ENCODE results near the gene ZNF574.
"Not testable (repeated sequence)": the region's sequence is repeated elsewhere in the genome, so short reads cannot be mapped to it uniquely, and the experiment has no call there.

Gene ZNF574

DNA sequence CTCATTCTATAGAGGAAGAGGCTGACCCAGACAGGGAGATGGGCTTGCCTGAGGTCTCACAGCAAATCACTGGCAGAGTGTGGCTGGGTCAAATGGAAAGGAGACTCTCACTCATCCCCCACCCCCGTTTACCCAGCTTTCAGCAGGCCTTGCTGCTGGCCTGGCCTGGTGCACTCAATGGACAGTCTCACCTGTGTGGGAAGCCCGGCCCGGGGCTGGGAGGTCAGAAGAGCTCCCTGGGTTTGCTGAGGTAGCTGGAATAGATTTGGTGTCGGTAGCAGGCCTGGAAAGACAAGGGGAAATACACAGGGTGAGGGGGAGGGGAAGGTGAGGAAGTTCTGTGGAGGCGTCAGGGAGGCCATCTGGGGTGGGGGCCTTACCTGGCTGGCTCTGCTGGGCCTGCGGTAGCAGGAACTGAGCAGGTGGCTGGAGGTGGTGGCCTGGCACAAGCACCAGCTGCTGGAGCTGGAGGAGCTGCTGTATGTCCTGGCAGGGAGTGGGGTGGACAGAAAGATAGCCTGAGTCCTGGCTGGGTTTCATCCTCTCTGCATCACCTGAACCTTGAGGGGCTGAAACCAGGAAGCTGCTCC is 23.5 kb downstream of the ZNF574 start:
- DNase-seq (ENCODE audit: low read depth): no peak

DNA sequence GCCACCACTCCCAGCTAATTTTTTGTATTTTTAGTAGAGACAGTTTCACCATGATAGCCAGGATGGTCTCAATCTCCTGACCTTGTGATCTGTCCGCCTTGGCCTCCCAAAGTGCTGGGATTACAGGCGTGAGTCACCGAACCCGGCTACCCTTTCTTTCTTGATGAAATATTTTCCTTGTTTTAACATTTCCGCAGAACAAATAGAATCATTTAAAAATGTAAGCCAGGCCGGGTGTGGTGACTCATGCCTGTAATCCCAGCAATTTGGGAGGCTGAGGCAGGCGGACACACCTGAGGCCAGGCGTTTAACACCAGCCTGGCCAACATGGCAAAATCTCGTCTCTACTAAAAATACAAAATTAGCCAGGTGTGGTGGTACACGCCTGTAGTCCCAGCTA is 24.3 kb downstream of the ZNF574 start:
- DNase-seq (ENCODE audit: low read depth): not testable (repeated sequence)

DNA sequence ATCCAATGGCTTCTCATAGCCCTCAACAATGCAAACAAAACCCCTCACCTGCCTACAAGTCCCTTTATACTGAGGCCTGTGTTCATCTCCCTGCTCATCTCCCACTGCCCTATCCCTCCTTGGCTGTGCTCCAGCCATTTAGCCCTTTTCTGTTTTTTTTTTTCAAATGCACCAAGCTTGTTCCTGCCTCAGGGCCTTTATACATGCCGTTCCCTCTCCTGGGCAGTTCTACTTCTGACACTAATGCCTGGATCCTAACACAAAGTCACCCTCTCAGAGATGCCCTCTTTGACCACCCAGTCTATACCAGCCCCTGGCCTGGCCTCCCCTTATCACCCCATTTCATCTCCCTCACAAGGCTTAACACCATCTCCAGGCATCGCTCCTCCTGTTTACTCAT is 26.9 kb downstream of the ZNF574 start:
- no peak for DNase-seq (ENCODE audit: low read depth)

DNA sequence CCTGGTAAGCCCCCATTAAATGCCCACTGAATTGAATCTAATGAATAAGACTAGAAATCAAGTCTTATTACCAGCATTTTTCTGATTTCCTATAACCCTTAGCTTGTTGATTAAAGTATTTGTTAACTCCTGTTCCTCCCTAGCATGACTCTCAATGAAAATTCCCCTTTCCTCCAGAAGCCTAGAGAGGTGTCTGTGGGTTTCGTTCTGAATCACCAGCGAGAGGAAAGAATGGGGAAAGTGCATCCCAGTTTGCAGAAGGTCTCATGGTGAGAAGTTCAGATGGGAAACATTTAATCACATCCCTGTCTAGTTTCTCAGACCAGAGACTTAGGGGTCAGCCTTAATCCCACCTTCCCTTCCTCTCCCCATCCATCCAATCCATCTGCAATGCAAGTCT is 29.4 kb downstream of the ZNF574 start:
- no peak for DNase-seq (ENCODE audit: low read depth)

DNA sequence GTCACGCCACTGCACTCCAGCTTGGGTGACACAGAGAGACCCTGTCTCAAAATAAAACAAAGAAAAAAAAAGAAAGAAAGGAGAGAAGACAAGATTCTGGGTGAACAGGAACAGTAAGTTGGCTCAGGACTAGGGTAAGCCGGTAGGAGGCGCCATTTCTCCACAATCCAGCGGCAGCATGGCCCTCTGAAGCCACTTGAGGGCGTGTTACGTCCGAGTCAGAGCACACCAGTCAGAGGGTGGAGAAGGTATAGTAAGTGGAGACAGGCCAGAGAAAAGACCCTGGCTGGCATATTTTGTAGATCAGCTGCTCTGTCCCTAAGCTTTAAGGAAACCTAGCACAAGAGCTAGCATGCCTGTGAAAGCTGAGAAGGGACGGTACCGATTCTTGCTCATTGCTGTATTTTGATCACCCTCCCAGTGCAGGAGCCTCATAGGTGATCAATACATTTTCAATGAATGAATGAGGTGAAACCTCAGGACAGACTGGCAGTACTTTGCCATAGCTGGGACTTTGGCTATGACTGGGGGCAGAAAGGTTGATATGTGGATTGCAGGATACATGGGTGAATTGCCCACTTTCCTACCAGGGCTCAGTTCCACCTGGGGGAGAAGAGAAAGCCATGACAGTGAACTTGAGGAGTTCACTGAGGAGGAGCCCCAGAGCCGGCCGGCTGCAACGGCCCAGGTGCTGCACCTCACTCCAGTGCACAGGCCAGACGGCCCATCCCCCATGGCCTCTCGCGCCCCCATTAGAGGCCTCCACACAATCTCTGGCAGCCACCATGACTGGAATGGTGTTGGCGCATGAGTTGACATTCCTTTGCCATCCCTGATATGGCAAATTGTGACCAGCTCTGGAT is 32.8 kb downstream of the ZNF574 start:
- DNase-seq (ENCODE audit: low read depth): peak; percentile 88

DNA sequence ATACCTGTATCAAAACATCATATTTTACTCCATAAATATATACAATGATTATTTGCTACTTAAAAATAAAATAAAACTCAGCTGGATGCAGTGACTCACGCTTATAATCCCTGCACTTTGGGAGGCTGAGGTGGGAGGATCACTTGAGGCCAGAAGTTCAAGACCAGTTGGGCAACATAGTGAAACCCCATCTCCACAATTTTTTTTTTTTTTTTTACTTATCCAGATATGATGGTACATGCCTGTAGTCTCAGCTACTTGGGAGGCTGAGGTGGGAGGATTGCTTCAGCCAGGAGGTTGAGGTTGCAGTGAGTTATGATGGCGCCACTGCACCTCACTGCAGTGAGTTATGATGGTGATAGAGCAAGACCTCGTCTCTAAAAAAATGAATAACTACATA is 33.9 kb downstream of the ZNF574 start:
- DNase-seq (ENCODE audit: low read depth): no peak

DNA sequence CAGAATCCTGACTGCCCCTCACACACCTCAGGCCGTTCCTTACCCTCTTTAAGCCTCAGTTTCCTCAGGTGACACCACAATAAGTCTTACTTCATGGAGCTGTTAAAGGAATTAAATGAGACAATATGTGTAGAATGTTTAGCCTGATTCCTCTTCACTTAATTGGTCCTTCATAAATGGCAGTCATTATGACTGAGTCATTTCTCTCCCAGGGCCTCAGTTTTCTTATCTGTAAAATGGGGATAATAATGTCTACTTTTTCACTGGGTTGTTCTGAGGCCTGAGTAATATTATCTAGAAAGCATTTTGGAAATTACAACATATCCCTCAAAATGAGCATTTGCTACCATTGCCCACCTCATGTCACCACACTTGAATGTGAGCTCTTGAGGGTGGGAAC is 34.7 kb downstream of the ZNF574 start:
- DNase-seq (ENCODE audit: low read depth): no peak

DNA sequence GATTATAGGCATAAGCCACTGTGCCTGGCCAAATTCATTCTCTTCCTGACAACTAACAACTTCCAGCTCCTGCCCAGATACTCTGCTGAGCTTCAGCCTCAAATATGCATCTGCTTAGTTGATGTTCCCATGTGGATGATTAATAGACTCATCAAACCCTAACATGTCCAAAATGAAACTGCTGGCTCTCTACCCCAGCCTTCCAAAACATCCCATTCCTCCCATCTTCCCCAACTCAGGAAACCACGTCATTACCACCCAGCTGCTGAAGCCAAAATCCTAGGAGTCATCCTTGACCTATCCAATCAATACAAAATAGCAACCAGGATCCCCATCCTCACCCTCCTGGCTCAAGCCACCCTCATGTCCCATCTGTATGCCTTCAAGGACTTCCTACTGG is 35.4 kb downstream of the ZNF574 start:
- no peak for DNase-seq (ENCODE audit: low read depth)

DNA sequence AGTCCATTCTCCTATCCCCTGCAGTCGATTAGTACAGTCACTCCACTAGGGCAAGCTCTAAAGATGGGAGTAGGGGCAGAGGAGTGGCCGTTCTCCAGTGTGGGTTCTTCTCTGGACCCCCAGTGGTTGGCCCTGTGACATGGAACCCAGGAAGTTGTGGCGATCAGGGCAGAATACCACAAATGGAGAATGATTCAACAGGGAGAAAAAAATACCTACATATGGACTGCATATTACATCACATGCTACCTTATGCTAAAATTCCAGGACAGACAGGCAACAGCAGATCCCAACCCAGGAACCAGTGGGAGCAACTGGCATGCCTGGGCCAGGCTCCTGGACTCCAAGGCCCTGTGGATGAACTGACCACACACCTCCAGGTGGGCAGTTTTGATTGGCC is 35.8 kb downstream of the ZNF574 start:
- no peak for DNase-seq (ENCODE audit: low read depth)

DNA sequence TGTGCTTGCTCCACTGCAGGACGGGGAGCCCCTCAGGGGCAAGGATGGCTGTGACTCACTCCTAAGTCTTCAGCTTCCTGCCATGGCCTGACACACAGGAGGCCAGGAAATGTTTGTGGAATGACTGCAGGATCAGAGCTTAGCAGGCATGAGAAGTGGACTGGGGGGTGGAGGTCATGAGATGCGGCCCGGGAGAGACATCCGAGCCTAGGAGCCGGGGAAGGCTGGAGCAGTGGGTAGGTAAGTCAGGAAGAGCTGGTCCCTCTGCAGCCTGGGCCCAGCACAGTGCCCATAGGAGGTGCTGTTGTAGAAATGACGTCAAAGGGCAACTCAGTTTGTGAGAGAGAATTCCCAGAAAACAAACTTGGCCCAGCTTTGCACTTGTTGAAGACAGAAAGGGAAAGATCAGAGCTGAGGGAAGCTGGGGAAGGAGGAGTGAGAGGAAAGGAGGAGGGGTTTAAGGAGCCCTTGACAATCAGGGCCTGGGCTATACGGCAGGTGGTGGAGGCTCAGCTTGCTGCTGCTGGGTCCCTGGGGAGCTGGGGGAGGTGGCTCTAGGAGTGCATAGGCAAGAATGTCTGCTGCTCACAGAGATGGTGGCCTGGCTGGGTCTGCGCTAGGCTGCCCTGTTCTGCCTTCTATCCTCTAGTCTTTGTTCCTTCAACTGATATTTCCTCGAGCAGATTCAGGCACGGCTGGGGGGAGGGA is 37.8 kb downstream of the ZNF574 start:
- peak; percentile 71 for DNase-seq (ENCODE audit: low read depth)

DNA sequence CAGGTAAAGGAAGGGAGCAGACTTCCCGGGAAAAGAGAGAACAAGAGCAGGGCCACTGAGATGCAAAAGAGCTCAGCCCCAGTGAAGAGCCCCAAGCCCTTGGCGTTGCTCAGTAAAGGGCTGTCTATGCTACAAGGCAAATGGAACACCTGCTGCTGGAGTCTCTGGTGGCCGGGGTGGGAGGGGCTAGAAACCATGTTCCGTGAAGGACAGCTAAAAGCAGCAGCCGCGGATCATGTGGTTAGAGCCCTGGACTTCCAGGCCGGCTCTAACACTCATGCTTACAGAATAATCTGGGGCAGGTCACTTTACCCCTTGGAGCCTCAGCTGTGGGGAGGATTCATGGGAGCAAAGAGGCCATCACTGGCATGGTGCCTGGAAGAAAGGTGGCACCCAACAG is 38.4 kb downstream of the ZNF574 start:
- DNase-seq (ENCODE audit: low read depth): no peak

DNA sequence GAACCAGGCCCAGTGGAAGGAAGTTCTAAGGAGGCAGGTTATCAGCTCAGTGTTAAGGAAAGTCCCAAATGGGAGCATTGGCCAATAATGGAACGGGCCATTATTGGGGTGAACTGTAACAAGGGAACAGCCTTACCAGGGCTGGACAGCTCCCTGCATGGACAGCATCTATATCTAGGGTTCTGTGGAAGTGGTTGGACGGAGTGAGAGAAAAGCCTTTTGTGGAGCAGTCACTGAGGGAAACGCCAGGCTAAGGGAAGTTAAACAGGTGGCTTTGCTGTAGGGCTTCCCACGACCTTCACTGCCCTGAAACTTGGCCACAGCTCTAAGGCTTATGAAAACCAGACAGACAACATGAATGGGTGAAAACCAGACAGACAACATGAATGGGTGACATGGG is 39.3 kb downstream of the ZNF574 start:
- DNase-seq (ENCODE audit: low read depth): no peak

DNA sequence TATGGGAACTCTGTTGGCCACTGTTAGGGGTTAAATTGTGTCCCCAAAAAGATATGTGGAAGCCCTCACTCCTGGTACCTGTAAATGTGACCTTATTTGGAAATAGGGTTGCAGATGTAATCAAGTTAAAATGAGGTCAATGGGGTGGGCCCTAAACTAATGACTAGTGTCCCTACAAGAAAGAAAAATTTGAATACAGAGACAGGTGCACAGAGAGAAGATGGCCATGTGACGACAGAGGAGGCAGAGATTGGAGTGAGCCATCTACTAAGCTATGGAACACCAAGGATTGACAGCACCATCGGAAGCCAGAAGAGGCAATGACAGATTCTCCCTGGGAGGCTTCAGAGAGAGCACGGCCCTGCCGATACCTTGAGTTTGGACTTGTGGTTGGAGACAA is 39.7 kb downstream of the ZNF574 start:
- no peak for DNase-seq (ENCODE audit: low read depth)

DNA sequence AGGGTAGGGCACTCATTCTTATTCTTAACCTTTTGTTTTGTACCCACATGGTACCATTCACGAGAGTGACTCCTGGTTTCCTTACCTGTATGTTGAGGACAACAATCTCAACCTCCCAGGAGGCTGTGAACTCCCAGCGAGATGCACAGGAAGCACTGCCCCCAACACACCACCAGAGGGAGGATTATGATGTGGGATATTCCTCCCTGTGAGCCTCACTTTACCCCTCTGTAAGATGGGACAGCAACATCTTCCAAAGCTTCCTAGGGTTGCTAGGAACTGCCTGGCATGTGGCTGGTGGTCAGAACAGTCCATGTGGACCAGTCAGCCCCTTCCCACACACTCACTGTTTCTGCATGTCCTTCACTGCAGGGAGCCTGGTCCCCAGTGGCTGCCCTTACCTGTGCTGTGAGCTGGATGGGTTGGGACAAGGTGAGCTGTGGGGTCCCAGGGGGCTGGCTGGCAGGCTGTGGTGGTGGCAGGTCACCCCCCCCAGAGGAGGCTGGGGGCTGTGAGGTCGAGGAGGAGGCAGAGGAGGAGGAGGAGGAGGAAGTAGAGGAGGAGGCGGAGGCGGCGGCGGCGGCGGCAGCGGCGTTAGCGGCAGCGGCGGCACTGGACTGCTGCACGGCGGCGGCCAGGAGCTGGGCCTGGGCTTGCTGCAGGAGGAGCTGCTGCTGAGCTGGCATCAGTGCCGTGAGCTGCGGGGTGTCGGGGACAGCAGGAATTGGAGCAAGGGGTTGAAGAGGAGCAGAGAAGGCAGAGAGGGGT is 40.5 kb downstream of the ZNF574 start:
- DNase-seq (ENCODE audit: low read depth): no peak

DNA sequence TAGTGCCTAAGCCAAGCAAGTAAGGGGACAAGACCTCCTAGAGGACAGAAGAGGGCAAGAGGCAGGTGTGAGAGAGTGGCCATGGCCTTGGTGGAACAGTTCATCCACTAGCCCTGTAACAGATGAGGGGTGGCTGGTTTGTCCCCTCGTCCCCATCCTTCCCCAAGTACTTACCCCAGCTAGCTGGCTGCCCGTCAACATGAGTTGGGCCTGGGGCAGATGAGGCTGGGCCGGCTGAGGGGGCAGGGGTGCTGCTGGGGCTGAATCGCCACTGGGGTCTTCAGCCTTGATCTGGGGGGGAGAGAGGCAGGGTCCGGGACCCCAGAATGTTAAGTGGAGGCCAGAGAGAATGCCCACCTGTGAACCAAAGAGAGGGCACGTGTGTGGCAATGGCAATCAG is 41.1 kb downstream of the ZNF574 start:
- no peak for DNase-seq (ENCODE audit: low read depth)

DNA sequence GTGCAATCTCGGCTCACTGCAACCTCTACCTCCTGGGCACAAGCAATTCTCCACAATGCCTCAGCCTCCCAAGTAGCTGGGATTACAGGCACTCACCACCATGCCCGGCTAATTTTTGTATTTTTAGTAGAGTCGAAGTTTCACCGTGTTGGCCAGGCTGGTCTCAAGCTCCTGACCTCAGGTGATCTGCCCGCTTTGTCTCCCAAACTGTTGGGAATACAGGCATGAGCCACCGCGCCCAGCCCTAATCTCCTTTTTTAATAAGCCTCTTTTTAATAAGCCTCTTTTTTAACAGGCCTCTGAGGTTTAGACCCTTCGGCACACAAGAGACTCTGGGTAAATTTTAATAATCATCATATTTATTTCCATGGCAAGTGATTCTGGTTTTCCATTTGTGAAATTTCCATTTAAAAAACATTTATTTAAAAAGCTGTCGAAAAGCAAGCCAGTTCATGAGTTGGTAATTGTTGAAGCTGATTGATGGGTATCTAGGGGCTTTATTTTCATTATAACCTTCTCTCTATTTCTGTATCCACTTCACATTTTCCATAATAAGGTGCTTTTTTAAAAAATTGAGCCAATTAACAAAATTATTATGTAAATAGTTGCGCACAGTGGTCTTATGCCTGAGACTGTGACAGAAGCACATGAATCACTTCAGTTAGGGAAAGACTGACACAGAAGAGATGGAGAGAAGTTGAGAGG is 44.5 kb downstream of the ZNF574 start:
- DNase-seq (ENCODE audit: low read depth): no peak

DNA sequence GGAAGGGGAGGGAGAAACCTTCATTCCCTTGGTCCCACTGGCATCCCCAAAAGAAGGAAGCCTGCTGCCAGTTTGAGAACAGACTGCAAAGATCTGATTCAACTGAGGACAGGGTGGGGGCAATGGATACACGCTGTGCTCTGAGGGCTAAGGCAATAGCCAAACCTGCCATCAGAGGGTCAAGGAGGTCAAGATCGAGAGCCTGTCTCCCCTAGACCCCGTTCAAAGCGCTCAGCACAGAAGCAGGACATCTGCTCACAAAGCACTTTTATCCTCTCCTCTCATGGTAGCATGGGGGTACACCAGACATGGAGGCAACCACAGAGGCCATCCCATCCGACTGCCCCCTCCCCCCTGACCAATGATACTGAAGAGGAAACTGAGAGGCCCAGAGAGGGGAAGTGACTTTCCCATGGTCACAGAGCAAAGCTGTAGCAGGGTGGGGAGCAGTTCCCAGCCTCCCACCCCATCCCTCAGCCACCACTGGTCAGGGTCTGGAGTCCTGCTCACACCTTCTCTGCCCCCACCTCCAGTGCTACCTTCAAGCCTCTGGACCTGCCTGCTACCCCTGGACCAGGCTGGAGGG is 45.2 kb downstream of the ZNF574 start:
- DNase-seq (ENCODE audit: low read depth): no peak

DNA sequence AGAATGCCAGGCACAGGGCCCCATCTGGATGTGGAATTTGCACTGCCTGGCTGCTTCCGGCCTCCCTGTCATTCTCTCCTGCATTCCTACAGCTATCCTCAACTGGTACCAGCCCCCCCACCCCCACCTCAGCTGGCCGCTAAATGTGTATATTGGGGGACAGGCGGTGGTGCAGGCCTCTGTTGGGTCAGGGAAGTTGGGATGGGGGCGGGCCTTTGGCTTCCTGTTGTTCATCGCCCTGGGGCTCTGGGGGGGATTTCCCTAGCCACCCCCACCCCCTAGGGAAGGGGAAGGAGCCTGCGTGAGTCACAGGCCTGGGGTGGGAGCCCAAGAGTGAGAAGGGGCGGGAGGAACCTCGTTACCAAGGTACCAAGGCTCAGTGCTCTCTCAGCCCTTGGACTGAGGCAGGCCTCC is 45.7 kb downstream of the ZNF574 start:
- DNase-seq (ENCODE audit: low read depth): peak; percentile 33

DNA sequence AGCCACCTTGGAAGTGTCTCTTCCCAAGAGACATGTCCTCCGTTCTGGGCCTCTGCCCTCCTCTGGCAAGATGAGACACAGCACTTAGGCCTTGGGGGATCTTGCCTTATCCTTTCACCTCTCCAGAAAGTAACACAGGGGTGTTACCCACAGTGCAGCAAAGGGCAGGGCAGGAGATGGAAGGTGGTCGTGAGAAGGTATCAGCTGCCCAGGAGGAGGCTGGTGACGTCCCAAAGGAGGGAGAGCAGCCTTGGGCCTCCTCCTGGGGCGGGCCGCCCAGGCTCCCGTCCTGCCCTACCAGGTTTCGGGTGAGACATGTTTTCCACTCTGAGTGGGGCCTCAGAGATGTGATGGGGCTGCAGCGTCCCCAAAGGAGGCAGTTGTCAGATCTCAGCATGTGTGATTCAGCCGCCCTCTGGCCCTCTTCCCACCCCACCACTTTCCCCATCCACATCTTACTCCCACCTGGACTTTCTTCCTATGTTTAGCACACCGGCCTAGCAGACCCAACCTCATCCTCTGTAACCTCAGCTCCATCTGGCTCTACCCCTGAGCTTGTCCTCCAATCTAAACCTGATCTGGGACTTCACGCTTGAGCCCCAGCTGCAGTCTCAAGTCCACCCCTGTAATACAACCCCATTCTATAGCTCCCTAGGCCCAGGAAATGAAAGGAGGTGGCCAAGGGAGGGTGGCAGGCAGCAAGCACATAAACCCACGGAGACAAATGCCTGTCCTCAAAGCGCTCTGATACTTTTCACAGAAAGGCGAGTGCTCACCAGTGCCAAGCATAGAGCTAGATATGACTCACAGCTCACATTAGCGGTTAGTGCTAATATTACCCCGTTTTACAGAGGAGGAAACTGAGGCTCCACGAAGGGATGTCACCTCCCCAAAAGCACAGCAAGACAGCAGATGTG is 47.0 kb downstream of the ZNF574 start:
- no peak for DNase-seq (ENCODE audit: low read depth)

DNA sequence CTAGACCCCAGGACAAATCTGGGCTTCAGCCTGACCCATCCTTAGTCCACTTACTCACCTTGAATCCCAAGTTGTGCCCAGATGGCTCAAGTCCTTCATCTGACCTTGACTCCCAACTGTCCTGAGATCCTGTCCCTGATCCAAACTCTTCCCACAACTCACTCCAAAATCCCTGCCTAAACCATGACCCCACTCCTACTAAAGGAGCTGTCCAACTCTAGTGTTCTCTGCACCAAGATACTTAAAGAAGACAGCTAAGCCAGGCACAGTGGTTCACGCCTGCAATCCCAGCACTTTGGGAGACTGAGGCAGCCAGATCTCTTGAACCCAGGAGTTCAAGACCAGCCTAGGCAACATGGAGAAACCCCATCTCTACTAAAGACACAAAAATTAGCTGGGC is 47.8 kb downstream of the ZNF574 start:
- DNase-seq (ENCODE audit: low read depth): no peak

Measured in fibroblast of the conjunctiva (primary cell).